NCI-H524 (cell line): Measurements from ENCODE around the gene COX8C.
A peak's percentile ranks its signal among the peaks of the same experiment; 100 is the strongest.

Experiments used
- DNase-seq, 2 experiments: peaks; one replicate each; lab custom pipeline; 2025; lab: John Stamatoyannopoulos, UW

COX8C gene, protein sequence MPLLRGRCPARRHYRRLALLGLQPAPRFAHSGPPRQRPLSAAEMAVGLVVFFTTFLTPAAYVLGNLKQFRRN

GRCh38 chr14:93346926-93347721, at the start of gene COX8C:
Gene COX8C (plus strand): TSS chr14:93347182. CDS start chr14:93347269, 87 bp downstream.
- DNase-seq: no peak

GRCh38 chr14:93299416-93299815, 47.6 kb upstream of the COX8C start:
- no peak for DNase-seq

- no peak for DNase-seq
These were observed 47.1 kb upstream of the COX8C start for GRCh38 chr14:93299866-93300265.

- DNase-seq: no peak
These were observed 45.0 kb upstream of the COX8C start for GRCh38 chr14:93301821-93302447.

DNA sequence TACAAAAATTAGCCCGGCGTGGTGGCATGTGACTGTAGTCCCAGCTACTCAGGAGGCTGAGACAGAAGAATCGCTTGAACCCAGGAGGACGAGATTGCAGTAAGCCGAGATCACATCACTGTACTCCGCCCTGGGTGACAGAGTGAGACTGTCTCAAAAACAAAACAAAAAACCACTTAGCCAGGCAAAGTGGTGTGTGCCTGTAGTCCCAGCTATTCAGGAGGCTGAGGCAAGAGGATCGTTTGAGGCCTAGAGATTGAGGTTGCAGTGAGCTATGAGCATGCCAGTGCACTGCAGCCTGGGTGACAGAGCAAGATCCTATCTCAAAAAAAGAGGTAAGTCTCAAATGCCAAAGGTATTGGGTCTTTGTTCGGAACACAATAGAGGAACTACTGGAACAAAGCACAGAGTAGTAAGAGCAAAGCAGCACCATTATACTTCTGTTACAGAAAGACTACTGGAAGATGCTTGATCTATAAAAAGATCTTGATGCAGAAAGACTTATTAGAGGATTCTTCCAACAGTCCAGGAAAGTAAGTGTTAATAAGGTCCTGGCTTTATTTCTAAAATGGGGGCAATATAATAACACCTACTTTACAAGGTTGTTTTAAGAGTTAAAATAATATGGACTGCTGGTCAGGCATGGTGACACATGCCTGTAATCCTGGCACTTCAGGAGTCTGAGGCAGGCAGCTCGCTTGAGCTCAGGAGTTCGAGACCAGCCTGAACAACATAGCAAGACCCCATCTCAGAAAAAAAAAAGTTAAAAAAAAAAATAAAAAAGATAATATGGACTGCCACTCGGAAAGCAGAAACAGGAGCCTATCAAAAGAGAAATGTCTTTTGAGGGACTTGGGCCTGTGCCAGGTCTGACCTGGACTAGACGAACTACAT, 44.0 kb upstream of the COX8C start:
- DNase-seq: no peak

GRCh38 chr14:93303659-93304058, 43.3 kb upstream of the COX8C start:
- DNase-seq: peak; percentile 62 to 82

DNA sequence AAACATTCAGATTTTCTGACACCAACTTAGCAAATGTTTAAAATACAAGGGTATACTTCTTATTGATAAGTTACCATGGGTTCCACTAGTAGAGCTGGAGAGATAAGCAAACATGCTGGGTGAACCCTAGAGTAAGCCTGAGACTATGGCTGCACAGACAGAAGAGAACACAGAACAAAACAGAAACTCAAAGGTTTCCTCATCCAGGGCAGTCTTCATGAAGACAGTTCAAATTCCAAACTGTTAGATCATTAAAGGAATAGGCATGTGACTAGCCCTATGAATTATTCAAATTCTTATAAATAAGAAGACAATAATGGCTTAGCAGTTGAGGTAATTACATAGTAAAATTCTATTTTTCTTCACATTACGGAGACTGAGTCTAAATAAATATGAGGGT, 42.2 kb upstream of the COX8C start:
- DNase-seq: no peak

GRCh38 chr14:93305725-93306418, 41.1 kb upstream of the COX8C start:
- DNase-seq: no peak

DNA sequence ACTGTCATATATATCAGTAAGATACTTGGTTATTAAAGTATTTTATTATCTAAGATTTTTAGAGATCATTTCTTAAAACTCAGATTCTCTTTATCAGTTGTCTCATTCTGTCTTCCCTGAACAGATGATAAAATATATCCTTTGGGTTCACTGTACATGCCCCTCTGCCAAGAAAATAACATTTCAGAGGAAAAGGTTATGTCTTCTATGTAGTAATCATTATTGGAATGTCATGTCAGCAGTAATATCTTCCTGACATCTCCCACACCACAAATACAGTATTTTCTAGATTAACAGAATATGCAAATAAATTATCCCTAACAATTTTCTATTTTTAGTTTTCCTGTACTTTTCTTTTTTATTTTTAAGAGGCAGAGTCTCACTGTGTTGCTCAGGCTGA, 40.2 kb upstream of the COX8C start:
- no peak for DNase-seq

DNA sequence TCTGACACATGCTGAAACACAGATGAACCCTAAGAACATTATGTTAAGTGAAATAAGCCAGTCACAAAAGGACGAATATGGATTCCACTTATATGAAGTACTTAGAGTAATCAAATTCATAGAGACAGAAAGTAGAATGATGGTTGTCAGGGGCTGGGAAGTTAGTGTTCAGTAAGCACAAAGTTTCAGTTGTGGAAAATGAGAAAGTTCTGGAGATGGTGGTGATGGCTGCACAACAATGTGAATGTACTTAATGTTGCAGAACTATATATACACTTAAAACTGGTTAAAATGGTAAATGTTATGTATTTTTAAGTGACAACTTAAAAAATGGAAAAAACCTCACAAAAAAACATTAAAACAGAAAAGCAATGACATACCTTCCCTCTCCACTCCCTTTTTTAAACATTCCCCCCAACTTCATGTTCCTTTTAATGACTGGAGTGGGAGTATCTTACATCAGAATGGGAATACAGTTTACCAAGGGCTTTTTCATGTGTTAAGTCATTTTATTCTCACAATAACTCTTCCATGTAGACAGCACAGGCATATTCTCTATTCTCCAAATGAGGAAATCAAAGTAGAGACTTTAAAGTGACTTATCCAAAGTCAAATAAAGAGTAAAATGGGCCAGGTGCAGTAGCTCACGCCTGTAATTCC, 38.2 kb upstream of the COX8C start:
- DNase-seq: no peak

- no peak for DNase-seq
These were observed 37.5 kb upstream of the COX8C start for GRCh38 chr14:93309427-93309966.

DNA sequence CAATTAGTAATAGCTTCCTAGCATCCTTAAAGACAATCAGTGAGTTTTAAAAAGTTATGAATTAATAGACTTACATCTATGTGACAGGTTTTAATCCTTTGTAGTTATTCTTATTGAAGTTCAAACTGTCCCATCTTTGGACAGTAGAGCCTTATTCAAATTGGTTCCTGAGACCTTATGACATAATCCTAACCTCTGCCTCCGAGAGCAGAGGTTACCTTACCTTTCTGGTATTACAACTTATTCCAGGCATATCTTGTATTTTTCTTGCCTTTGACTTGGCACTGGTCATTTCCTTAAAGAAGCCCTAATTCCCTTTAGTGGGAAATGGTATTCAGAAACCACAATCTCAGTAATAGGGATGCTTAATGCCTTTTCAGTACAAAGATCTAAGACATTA, 35.9 kb upstream of the COX8C start:
- no peak for DNase-seq

DNA sequence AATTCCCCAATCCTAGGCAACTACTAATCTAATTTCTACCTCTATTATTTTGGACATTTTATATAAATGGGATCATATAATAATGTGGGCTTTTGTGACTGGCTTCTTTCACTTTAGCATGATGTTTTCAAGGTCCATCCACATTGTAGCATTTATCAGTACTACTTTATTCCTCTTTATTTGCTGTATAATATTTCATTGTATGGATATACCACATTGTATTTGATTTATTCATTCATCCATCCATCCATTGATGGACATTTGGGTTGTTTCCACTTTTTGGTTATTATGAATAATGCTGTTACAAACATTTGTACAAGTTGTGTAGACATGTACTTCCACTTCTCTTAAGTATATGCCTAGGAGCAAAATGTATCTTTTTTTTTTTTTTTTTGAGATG, 31.4 kb upstream of the COX8C start:
- no peak for DNase-seq

DNA sequence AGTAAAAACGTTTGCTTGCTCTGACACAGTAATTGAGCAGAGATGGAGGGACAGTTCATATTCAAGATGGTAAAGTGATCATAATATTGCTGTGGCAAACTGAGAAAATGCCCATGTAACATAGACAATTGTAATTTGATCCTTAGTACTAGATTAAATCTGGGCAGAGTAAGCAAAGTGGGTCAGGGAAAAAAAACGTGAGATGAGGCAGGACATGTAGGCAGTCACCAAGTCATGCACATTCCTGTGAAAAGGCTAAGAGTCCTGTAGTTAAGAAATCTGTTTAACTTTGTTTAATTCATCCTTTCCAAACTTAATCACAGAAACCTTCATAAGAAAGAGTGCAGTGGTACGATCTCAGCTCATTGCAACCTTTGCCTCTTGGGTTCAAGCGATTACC, 30.3 kb upstream of the COX8C start:
- DNase-seq: peak in 1 of 2 experiments; percentile 16

DNA sequence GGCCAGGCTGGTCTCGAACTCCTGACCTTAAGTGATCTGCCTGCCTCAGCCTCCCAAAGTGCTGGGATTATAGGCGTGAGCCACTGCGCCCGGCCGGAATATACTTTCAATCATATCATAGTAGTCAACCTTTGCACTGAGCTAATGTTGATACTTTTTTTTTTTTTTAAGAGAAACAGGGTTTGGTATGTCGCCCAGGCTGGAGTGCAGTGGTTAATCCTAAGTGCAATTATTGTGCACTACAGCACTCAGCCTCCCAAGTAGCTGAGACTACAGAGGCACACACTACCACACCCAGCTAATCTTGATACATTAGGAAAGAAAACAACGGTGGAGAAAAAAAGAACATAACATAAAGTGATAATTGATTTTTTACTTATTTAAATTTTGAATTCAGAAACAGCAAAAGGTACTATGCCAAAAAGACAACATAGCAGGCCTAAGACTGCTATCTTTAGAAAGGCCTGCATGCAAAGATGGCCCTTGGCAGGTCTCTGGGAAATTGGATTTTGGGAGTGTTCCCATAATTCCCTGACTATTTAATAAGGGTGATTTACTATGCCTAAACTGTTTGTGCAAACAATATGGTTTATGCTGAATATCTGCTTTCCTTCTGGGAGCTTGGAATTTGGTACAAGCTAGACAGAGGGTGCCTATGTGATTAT, 29.6 kb upstream of the COX8C start:
- DNase-seq: no peak

GRCh38 chr14:93317875-93318807, 28.8 kb upstream of the COX8C start:
- no peak for DNase-seq

- DNase-seq: no peak
These were observed 28.1 kb upstream of the COX8C start for GRCh38 chr14:93318927-93319326.

DNA sequence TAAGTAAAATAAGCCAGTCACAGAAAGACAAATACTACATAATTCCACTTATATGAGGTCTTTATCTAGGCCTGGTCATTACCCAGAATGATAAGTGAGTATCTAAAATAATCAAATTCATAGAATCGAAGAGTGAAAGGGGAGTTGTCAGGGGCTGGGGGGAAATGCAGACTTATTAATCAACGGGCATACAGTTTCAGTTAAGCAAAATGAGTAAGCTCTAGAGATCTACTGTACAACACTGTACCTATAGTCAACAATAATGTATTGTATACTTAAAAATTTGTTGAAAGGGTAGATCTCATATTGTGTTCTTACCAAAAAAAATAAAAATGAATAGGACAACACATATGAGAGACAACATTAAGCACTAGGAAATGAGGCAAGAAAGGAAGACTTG, 27.5 kb upstream of the COX8C start:
- no peak for DNase-seq

GRCh38 chr14:93319958-93320357, 27.0 kb upstream of the COX8C start:
- DNase-seq: no peak
